Measurements from ENCODE around the gene OTUD3. TPM values are rescaled to one million over a fixed set of nuclear protein-coding genes. Genes with fewer than 3 reads are reported as not detected.

Gene OTUD3
- total and polyA plus RNA-seq, 2 of the 4 experiments (the other 2 are of a cell fraction), result 2.9 to 3.1 TPM

DNA sequence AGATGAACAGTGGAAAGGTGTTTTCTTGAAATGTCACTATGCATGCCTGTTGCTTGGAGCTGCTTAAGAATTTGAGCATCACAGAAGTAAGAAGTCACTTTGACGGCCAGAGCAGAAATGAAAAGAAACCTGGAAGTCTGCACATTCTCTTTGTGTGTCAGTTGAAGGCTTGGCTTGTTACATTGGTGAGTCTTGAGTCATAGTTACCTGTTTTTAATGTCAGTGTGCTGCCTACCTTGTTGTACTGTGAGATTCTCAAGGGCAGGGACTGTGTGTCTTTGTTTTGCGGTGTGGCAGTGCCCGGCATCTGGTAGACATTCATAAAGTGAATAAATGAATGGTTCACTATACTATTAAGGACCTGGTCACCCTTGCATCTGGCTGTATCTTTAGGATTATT lies 9.9 kb downstream of the OTUD3 start:
- intact Hi-C loops (cut with micrococcal nuclease), result no loop called here
- Histone ChIP-seq H4K5ac (ENCODE audit: low read depth, low read length) (no peak overlapping the region), H3K14ac (replicated peaks; ENCODE audit: low read depth, low read length) (no peak overlapping the region), H2AK5ac (ENCODE audit: low read depth, low read length) (no peak overlapping the region), H3K9me1 (ENCODE audit: insufficient read depth, low read length) (peaks cover 20% of the 10 kb centered on the region), H2BK5ac (ENCODE audit: low read depth, low read length, poor library complexity, severe bottlenecking) (no peak overlapping the region), H2AK9ac (replicated peaks; ENCODE audit: low read depth, low read length, poor library complexity) (no peak overlapping the region), H3K79me1 (ENCODE audit: low read depth in 1 of 2, low read length in 2 of 2) (peaks cover 41 to 64% of the 10 kb centered on the region in 2 experiments), H3K4me1 (ENCODE audit: control insufficient read depth, insufficient read depth, low read length) (peaks cover 3% of the 10 kb centered on the region), H3K4ac (ENCODE audit: low read depth, low read length) (no peak overlapping the region), H3K4me2 (ENCODE audit: low read depth, low read length) (no peak overlapping the region), H3K36me3 (ENCODE audit: control insufficient read depth, insufficient read depth, low read length) (peaks cover 15% of the 10 kb centered on the region), H4K91ac (ENCODE audit: insufficient read depth, low read depth, low read length) (no peak overlapping the region), H2BK15ac (ENCODE audit: low read depth, low read length) (no peak overlapping the region), H3K4me3 (ENCODE audit: insufficient read depth, low read depth, low read length) (no peak overlapping the region), H3K27me3 (ENCODE audit: control insufficient read depth, insufficient read depth, low read length) (no peaks in the 10 kb centered on the region), H3K9ac (ENCODE audit: low read depth, low read length) (no peak overlapping the region), H3K27ac (ENCODE audit: insufficient read depth, low read length) (no peak overlapping the region), H4K20me1 (ENCODE audit: insufficient read depth, low read length) (peaks cover 42% of the 10 kb centered on the region; the same call in 1 of the 2 replicates), H2BK120ac (ENCODE audit: low read depth, low read length) (no peak overlapping the region), H2BK20ac (ENCODE audit: low read depth, low read length) (no peak overlapping the region), H4K8ac (ENCODE audit: low read depth in 2 of 2, low read length in 2 of 2) (no peak overlapping the region), H3K56ac (ENCODE audit: extremely low read depth, insufficient read depth, low read length) (no peak overlapping the region), H3K18ac (ENCODE audit: low read depth, low read length) (no peak overlapping the region), H3K9me3 (ENCODE audit: control insufficient read depth, insufficient read depth, low read length) (no peaks in the 10 kb centered on the region), H3K23ac (ENCODE audit: low read depth, low read length) (no peak overlapping the region), H2AFZ (replicated peaks; ENCODE audit: low read length, poor library complexity) (no peak overlapping the region)
- no peak for TF ChIP-seq NFE2L2 (IDR thresholded peaks at IDR 0.05; ENCODE audit: low read depth, low read length)
- no peak for TF ChIP-seq SMC3 (IDR thresholded peaks at IDR 0.05; ENCODE audit: low read depth, low read length)
- TF ChIP-seq CTCF (conservative IDR thresholded peaks at IDR 0.05; ENCODE audit: low read depth, low read length), result no peak
- no peak for TF ChIP-seq RCOR1 (IDR thresholded peaks at IDR 0.05; ENCODE audit: insufficient replicate concordance, low read length)
- TF ChIP-seq BHLHE40 (IDR thresholded peaks at IDR 0.05; ENCODE audit: low read depth, low read length), result no peak
- BruUV-seq (replicated peaks), result no TSS peak
- in situ Hi-C loops (cut with MboI; ENCODE audit: low sequenced_read_pairs), result no loop called here
- WGBS, 2 experiments (ENCODE audit: extremely low coverage in 2 of 2, insufficient read length in 1 of 2), result 88% methylated on average over 1 of the region's 3 CpGs; no CpG with 5 or more reads in 1 of the 2 experiments
- DNase-seq (no peak), ATAC-seq (ENCODE audit: low read depth) (no peak)
- ChIA-PET CTCF (no interaction called here), POLR2A (ENCODE audit: unreplicated experiment) (no interaction called here)
- dilution Hi-C loops (cut with HindIII; ENCODE audit: low sequenced_read_pairs, unreplicated experiment), result no loop called here

Data from IMR-90 (cell line).